H9 (cell line): ENCODE data around the gene DCST2. TPM values are rescaled to one million over a fixed set of nuclear protein-coding genes. Genes with fewer than 3 reads are reported as not detected.

Experiments
- DNase-seq: peaks from one replicate; pipeline ENCODE4 v3.0.0-alpha.2; 2017
- H2AFZ ChIP-seq: one replicate; pipeline ENCODE4 v1.6.1; 2013; ENCODE audit warnings: mild to moderate bottlenecking, low read length, control low read depth, moderate library complexity
- H2AK5ac ChIP-seq: 2 replicates; pipeline ENCODE4 v1.6.1; 2013; ENCODE audit warnings: low read length, control low read depth, mixed read lengths; ENCODE audit not compliant: insufficient read length
- H2BK120ac ChIP-seq: one replicate; pipeline ENCODE4 v1.6.1; 2013; ENCODE audit warnings: low read depth, mild to moderate bottlenecking, low read length, control low read depth, inconsistent platforms; ENCODE audit not compliant: poor library complexity, severe bottlenecking
- H2BK12ac ChIP-seq: 2 replicates; pipeline ENCODE4 v1.6.1; 2013; ENCODE audit warnings: low read length, control low read depth, mixed read lengths, low read depth; ENCODE audit not compliant: insufficient read length
- H2BK15ac ChIP-seq: 2 replicates; pipeline ENCODE4 v1.6.1; 2013; ENCODE audit warnings: low read depth, low read length, control low read depth
- H2BK20ac ChIP-seq: one replicate; pipeline ENCODE4 v1.6.1; 2013; ENCODE audit warnings: low read depth, mild to moderate bottlenecking, low read length, control low read depth, inconsistent platforms; ENCODE audit not compliant: poor library complexity, severe bottlenecking
- H2BK5ac ChIP-seq: 2 replicates; pipeline ENCODE4 v1.6.1; 2013; ENCODE audit warnings: low read length, control low read depth, mixed read lengths; ENCODE audit not compliant: insufficient read length
- H3K14ac ChIP-seq: 2 replicates; pipeline ENCODE4 v1.6.1; 2013; ENCODE audit warnings: low read length, control low read depth; ENCODE audit not compliant: insufficient read depth
- H3K18ac ChIP-seq: 2 replicates; pipeline ENCODE4 v1.6.1; 2013; ENCODE audit warnings: low read depth, mild to moderate bottlenecking, mixed read lengths, low read length, control low read depth; ENCODE audit not compliant: insufficient read length
- H3K23ac ChIP-seq: 2 replicates; pipeline ENCODE4 v1.6.1; 2013; ENCODE audit warnings: low read length, control low read depth, mixed read lengths, low read depth; ENCODE audit not compliant: insufficient read length
- H3K23me2 ChIP-seq: 2 replicates; pipeline ENCODE4 v1.6.1; 2013; ENCODE audit warnings: low read depth, mild to moderate bottlenecking, mixed read lengths, low read length, control low read depth; ENCODE audit not compliant: insufficient read length, poor library complexity, severe bottlenecking
- H3K27ac ChIP-seq: 2 replicates; pipeline ENCODE4 v1.5.1; 2013; ENCODE audit warnings: low read length, control low read depth, mixed read lengths, low read depth; ENCODE audit not compliant: insufficient read length
- H3K27me3 ChIP-seq: 2 replicates; pipeline ENCODE4 v1.6.1; 2013; ENCODE audit warnings: low read length, control low read depth, inconsistent platforms; ENCODE audit not compliant: insufficient read depth
- H3K4ac ChIP-seq: 2 replicates; pipeline ENCODE4 v1.6.1; 2013; ENCODE audit warnings: low read depth, mild to moderate bottlenecking, control low read depth, inconsistent platforms, low read length, moderate library complexity
- H3K4me1 ChIP-seq: 2 replicates; pipeline ENCODE4 v1.6.1; 2013; ENCODE audit warnings: low read length, control low read depth, inconsistent platforms; ENCODE audit not compliant: insufficient read depth
- H3K4me2 ChIP-seq: 2 replicates; pipeline ENCODE4 v1.6.1; 2013; ENCODE audit warnings: low read length, control low read depth, mixed read lengths; ENCODE audit not compliant: insufficient read length, insufficient read depth
- H3K56ac ChIP-seq: 2 replicates; pipeline ENCODE4 v1.6.1; 2013; ENCODE audit warnings: low read depth, mild to moderate bottlenecking, mixed read lengths, low read length, control low read depth; ENCODE audit not compliant: insufficient read length
- H3K79me1 ChIP-seq: 2 replicates; pipeline ENCODE4 v1.6.1; 2013; ENCODE audit warnings: low read depth, mild to moderate bottlenecking, moderate library complexity, low read length, control low read depth, inconsistent platforms; ENCODE audit not compliant: insufficient read depth, poor library complexity, severe bottlenecking
- H3K79me2 ChIP-seq: 2 replicates; pipeline ENCODE4 v1.6.1; 2013; ENCODE audit warnings: low read length, control low read depth, inconsistent platforms; ENCODE audit not compliant: insufficient read depth
- H3K9ac ChIP-seq: 2 replicates; pipeline ENCODE4 v1.6.1; 2013; ENCODE audit warnings: low read length, control low read depth, mixed read lengths; ENCODE audit not compliant: insufficient read length; ENCODE audit errors: extremely low read depth
- H3K9me3 ChIP-seq: one replicate; pipeline ENCODE4 v1.6.1; 2013; ENCODE audit warnings: low read depth, low read length, inconsistent platforms; ENCODE audit not compliant: control insufficient read depth
- H3T11ph ChIP-seq: one replicate; pipeline ENCODE4 v1.6.1; 2013; ENCODE audit warnings: mild to moderate bottlenecking, low read length, control low read depth, inconsistent platforms
- H4K20me1 ChIP-seq: one replicate; pipeline ENCODE4 v1.6.1; 2013; ENCODE audit not compliant: control insufficient read depth, insufficient read length, insufficient read depth
- H4K5ac ChIP-seq: 2 replicates; pipeline ENCODE4 v1.6.1; 2013; ENCODE audit warnings: low read depth, mild to moderate bottlenecking, mixed read lengths, low read length, control low read depth; ENCODE audit not compliant: insufficient read length
- H4K8ac ChIP-seq: replicated peaks from 2 replicates; pipeline ENCODE4 v1.6.1; 2013; ENCODE audit warnings: low read length, control low read depth, mixed read lengths, low read depth; ENCODE audit not compliant: insufficient read length
- H4K91ac ChIP-seq: 2 replicates; pipeline ENCODE4 v1.6.1; 2013; ENCODE audit warnings: low read depth, mild to moderate bottlenecking, moderate library complexity, mixed read lengths, low read length, control low read depth; ENCODE audit not compliant: insufficient read length
- H3K27ac Mint-ChIP-seq, 3 experiments: 2 replicates in 2 of 3; 3 replicates in 1 of 3; pipeline ENCODE4 v1.8.0; 2020 to 2021; ENCODE audit warnings: mixed read lengths in 3 of 3, mild to moderate bottlenecking in 1 of 3, moderate library complexity in 1 of 3
- H3K27me3 Mint-ChIP-seq: 2 replicates; pipeline ENCODE4 v1.8.0; 2021; ENCODE audit warnings: low read depth, mild to moderate bottlenecking, moderate library complexity, mixed read lengths
- H3K36me3 Mint-ChIP-seq, 3 experiments: 2 replicates in 2 of 3; 3 replicates in 1 of 3; pipeline ENCODE4 v1.8.0; 2020 to 2021; ENCODE audit warnings: low read depth in 3 of 3, mixed read lengths in 3 of 3; ENCODE audit not compliant: insufficient read depth in 1 of 3
- H3K4me1 Mint-ChIP-seq, 2 experiments: 2 replicates each; pipeline ENCODE4 v1.8.0; 2020; ENCODE audit warnings: mixed read lengths in 2 of 2
- H3K4me3 Mint-ChIP-seq, 2 experiments: 2 replicates in 1 of 2; 3 replicates in 1 of 2; pipeline ENCODE4 v1.8.0; 2020 to 2021; ENCODE audit warnings: mild to moderate bottlenecking in 2 of 2, mixed read lengths in 2 of 2, moderate library complexity in 1 of 2
- H3K9me3 Mint-ChIP-seq, 2 experiments: 2 replicates in 1 of 2; 3 replicates in 1 of 2; pipeline ENCODE4 v1.8.0; 2020; ENCODE audit warnings: mild to moderate bottlenecking in 2 of 2, mixed read lengths in 2 of 2, moderate library complexity in 1 of 2
- CTCF ChIP-seq: fragments of 200-600 bp; sonication (generic); conservative IDR thresholded peaks from 3 replicates; pipeline ENCODE4 v1.8.0; 2021; ENCODE audit warnings: antibody characterized with exemption, mild to moderate bottlenecking
- WGBS: extraction: QIAGEN DNeasy Blood & Tissue Kit; methylation state at CpG from one replicate; pipeline ENCODE4 v1.1.7; 2013; ENCODE audit warnings: missing lambda C conversion rate, low lambda C conversion rate, mixed read lengths; ENCODE audit not compliant: insufficient read length; ENCODE audit errors: extremely low coverage; 5-methylcytosine and 5-hydroxymethylcytosine counted together
- total RNA-seq: library from RNA; stranded (reverse); gene quantifications from 2 replicates; pipeline ENCODE4 v1.2.1, GENCODE V29; 2021

DCST2 gene
- total RNA-seq, 1 experiment from 2014 or later: 0.35 TPM

GRCh38 chr1:155073377-155074242 lies 40.0 kb upstream of the DCST2 start:
- Histone ChIP-seq H2BK5ac (no peak overlapping the region), H3K4me2 (no peak overlapping the region), H2BK120ac (no peak overlapping the region), H2BK12ac (no peak overlapping the region), H3K27me3 (peaks cover 5% of the 10 kb centered on the region; the same call in 1 of the 2 replicates), H3K4me1 (peaks cover 3% of the 10 kb centered on the region; the same call in 1 of the 2 replicates), H3K9ac (no peak overlapping the region), H4K5ac (no peak overlapping the region), H4K8ac (no peak overlapping the region), H3K23ac (no peak overlapping the region), H3K23me2 (peaks cover 9% of the 10 kb centered on the region), H3K4ac (no peak overlapping the region), H3K56ac (no peak overlapping the region), H3K79me2 (no peaks in the 10 kb centered on the region), H2BK15ac (no peak overlapping the region), H4K91ac (no peak overlapping the region), H3K27ac (no peak overlapping the region), H2BK20ac (no peak overlapping the region), H3K14ac (no peak overlapping the region), H2AK5ac (no peak overlapping the region), H2AFZ (no peak overlapping the region), H4K20me1 (no peaks in the 10 kb centered on the region), H3K79me1 (no peaks in the 10 kb centered on the region), H3T11ph (no peak overlapping the region), H3K9me3 (no peaks in the 10 kb centered on the region), H3K18ac (no peak overlapping the region)
- Mint-ChIP-seq H3K4me1 (peaks cover 34 to 56% of the 10 kb centered on the region in 2 experiments), H3K4me3 (no peak overlapping the region), H3K9me3 (no peaks in the 10 kb centered on the region), H3K27ac (no peak overlapping the region), H3K36me3 (peaks cover 1 to 6% (median 5%) of the 10 kb centered on the region in 3 experiments; a peak in 6 of 7 replicates), H3K27me3 (peaks cover 62% of the 10 kb centered on the region)
- no CpG with 5 or more reads among the region's 3 CpGs for WGBS
- no peak for DNase-seq
- TF ChIP-seq CTCF: no peak
